HepG2 (cell line): ENCODE results near the gene AGBL3.

ENCODE experiments used
- GABPA ChIP-seq, 2 experiments: IDR thresholded peaks; 2 replicates each; pipeline ENCODE4 v1.6.1; 2011 to 2016; ENCODE audit warnings: low read depth in 2 of 2, low read length in 1 of 2, missing biosample characterization in 1 of 2, missing genetic modification characterization in 1 of 2
- IRF2 ChIP-seq: IDR thresholded peaks from 2 replicates; pipeline ENCODE4 v1.6.1; 2018; ENCODE audit warnings: missing genetic modification reagents, missing compliant biosample characterization
- NFE2L2 ChIP-seq: fragments of 150-350 bp; IDR thresholded peaks from 2 replicates; pipeline ENCODE4 v1.6.1; 2014; ENCODE audit warnings: low read length
- NONO ChIP-seq, 2 experiments: fragments of 450-650 bp in 1 of 2; sonication (generic) in 1 of 2; formaldehyde crosslinking in 1 of 2; IDR thresholded peaks in 1 of 2; conservative IDR thresholded peaks in 1 of 2; 2 replicates each; pipeline versions ENCODE4 v1.6.1 to v1.8.0; 2017 to 2022; ENCODE audit warnings: mild to moderate bottlenecking in 1 of 2, missing genetic modification reagents in 1 of 2, moderate library complexity in 1 of 2
- POLR2AphosphoS5 ChIP-seq: IDR thresholded peaks from 2 replicates; pipeline ENCODE4 v1.6.1; 2012; ENCODE audit warnings: low read depth, low read length
- SKI ChIP-seq: fragments of 450-650 bp; IDR thresholded peaks from one replicate; pipeline ENCODE4 v1.6.1; 2018; ENCODE audit warnings: mild to moderate bottlenecking; ENCODE audit not compliant: partially characterized antibody
- SMARCC2 ChIP-seq: fragments of 450-650 bp; IDR thresholded peaks from 2 replicates; pipeline ENCODE4 v1.6.1; 2017; ENCODE audit warnings: antibody characterized with exemption, mild to moderate bottlenecking
- SRF ChIP-seq: IDR thresholded peaks from 2 replicates; pipeline ENCODE4 v1.6.1; 2011; ENCODE audit warnings: mild to moderate bottlenecking, low read depth, low read length, moderate library complexity
- ZNF616 ChIP-seq: sonication (generic); formaldehyde crosslinking; IDR thresholded peaks from 2 replicates; pipeline ENCODE4 v1.5.0; 2020; ENCODE audit warnings: low read depth, mild to moderate bottlenecking, missing genetic modification reagents
- TF ChIP-seq, protein P1 (sequence below): sonication (generic); formaldehyde crosslinking; IDR thresholded peaks from 2 replicates; pipeline ENCODE4 v1.5.0; 2020; ENCODE audit warnings: missing genetic modification reagents
- TF ChIP-seq, protein P2 (sequence below): sonication (generic); formaldehyde crosslinking; IDR thresholded peaks from 2 replicates; pipeline ENCODE4 v1.4.0; 2020; ENCODE audit warnings: missing genetic modification reagents
- TF ChIP-seq, protein P3 (sequence below): sonication (generic); formaldehyde crosslinking; IDR thresholded peaks from 2 replicates; pipeline ENCODE4 v1.4.0; 2020; ENCODE audit warnings: missing genetic modification reagents
- TF ChIP-seq, protein P4 (sequence below): sonication (generic); formaldehyde crosslinking; IDR thresholded peaks from 2 replicates; pipeline ENCODE4 v1.5.0; 2020; ENCODE audit warnings: mild to moderate bottlenecking, missing genetic modification reagents, moderate library complexity

DNA sequence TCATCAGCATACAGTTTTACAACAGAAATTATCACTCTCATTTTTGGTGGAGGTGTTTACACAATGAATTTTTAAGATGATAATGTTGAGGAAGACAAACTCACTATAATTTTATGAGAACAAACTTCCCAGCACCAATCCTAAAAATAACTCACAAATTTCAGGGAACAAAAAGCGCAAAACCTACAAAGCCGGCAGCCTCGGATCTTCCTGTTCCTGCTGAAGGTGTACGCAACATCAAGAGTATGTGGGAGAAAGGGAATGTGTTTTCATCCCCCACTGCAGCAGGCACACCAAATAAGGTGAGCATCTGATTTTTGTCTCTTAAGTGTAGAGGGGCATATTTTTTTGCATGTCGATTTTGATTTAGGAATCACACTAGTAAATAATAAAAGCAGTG lies 26.5 kb upstream of the AGBL3 start:
- TF ChIP-seq SRF (no peak), SKI (no peak), POLR2AphosphoS5 (no peak), IRF2 (no peak), ZNF616 (CRISPR knock-in tag) (no peak), NFE2L2 (no peak), SMARCC2 (no peak), GABPA (IDR thresholded peaks at IDR 0.05; ENCODE audit: low read depth, low read length) (no peak), GABPA (CRISPR knock-in tag; IDR thresholded peaks at IDR 0.05; ENCODE audit: low read depth) (no peak), NONO (IDR thresholded peaks at IDR 0.05) (no peak), NONO (CRISPR knock-in tag; conservative IDR thresholded peaks at IDR 0.05) (no peak)
- TF ChIP-seq, protein P1, sequence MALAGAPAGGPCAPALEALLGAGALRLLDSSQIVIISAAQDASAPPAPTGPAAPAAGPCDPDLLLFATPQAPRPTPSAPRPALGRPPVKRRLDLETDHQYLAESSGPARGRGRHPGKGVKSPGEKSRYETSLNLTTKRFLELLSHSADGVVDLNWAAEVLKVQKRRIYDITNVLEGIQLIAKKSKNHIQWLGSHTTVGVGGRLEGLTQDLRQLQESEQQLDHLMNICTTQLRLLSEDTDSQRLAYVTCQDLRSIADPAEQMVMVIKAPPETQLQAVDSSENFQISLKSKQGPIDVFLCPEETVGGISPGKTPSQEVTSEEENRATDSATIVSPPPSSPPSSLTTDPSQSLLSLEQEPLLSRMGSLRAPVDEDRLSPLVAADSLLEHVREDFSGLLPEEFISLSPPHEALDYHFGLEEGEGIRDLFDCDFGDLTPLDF: no peak
- TF ChIP-seq, protein P2, sequence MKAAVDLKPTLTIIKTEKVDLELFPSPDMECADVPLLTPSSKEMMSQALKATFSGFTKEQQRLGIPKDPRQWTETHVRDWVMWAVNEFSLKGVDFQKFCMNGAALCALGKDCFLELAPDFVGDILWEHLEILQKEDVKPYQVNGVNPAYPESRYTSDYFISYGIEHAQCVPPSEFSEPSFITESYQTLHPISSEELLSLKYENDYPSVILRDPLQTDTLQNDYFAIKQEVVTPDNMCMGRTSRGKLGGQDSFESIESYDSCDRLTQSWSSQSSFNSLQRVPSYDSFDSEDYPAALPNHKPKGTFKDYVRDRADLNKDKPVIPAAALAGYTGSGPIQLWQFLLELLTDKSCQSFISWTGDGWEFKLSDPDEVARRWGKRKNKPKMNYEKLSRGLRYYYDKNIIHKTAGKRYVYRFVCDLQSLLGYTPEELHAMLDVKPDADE (CRISPR knock-in tag): no peak
- TF ChIP-seq, protein P3, sequence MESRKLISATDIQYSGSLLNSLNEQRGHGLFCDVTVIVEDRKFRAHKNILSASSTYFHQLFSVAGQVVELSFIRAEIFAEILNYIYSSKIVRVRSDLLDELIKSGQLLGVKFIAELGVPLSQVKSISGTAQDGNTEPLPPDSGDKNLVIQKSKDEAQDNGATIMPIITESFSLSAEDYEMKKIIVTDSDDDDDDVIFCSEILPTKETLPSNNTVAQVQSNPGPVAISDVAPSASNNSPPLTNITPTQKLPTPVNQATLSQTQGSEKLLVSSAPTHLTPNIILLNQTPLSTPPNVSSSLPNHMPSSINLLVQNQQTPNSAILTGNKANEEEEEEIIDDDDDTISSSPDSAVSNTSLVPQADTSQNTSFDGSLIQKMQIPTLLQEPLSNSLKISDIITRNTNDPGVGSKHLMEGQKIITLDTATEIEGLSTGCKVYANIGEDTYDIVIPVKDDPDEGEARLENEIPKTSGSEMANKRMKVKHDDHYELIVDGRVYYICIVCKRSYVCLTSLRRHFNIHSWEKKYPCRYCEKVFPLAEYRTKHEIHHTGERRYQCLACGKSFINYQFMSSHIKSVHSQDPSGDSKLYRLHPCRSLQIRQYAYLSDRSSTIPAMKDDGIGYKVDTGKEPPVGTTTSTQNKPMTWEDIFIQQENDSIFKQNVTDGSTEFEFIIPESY (CRISPR knock-in tag): no peak
- TF ChIP-seq, protein P4, sequence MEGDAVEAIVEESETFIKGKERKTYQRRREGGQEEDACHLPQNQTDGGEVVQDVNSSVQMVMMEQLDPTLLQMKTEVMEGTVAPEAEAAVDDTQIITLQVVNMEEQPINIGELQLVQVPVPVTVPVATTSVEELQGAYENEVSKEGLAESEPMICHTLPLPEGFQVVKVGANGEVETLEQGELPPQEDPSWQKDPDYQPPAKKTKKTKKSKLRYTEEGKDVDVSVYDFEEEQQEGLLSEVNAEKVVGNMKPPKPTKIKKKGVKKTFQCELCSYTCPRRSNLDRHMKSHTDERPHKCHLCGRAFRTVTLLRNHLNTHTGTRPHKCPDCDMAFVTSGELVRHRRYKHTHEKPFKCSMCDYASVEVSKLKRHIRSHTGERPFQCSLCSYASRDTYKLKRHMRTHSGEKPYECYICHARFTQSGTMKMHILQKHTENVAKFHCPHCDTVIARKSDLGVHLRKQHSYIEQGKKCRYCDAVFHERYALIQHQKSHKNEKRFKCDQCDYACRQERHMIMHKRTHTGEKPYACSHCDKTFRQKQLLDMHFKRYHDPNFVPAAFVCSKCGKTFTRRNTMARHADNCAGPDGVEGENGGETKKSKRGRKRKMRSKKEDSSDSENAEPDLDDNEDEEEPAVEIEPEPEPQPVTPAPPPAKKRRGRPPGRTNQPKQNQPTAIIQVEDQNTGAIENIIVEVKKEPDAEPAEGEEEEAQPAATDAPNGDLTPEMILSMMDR (CRISPR knock-in tag): no peak
